GM18873 (cell line): ENCODE data around the gene SNAI1.

Experiments used
- ATAC-seq: cut with Tn5 transposase; IDR thresholded peaks from one replicate; pipeline ENCODE4 v1.9.1; 2021; ENCODE audit warnings: mild to moderate bottlenecking, moderate library complexity, moderate number of reproducible peaks; ENCODE audit not compliant: unreplicated experiment, low FRiP score

The SNAI1 gene

GRCh38 chr20:50029083-50029696 is 46.4 kb downstream of the SNAI1 start:
- ATAC-seq = no peak

GRCh38 chr20:50029697-50030461 is 47.1 kb downstream of the SNAI1 start:
- no peak for ATAC-seq

GRCh38 chr20:50032955-50033666 is 50.3 kb downstream of the SNAI1 start:
- no peak for ATAC-seq

- no peak for ATAC-seq
Measured at GRCh38 chr20:50034567-50035180, 51.9 kb downstream of the SNAI1 start.

- ATAC-seq = no peak
Measured at GRCh38 chr20:50036703-50037102, 53.9 kb downstream of the SNAI1 start.

GRCh38 chr20:50037123-50037522 is 54.3 kb downstream of the SNAI1 start:
- ATAC-seq = no peak

GRCh38 chr20:50037575-50037974 is 54.8 kb downstream of the SNAI1 start:
- ATAC-seq = no peak

- no peak for ATAC-seq
Measured at GRCh38 chr20:50038169-50038568, 55.4 kb downstream of the SNAI1 start.
